Measurements from ENCODE around the gene APOC1. TPM values are rescaled to one million over a fixed set of nuclear protein-coding genes. Genes with fewer than 3 reads are reported as not detected.
A peak's percentile ranks its signal among the peaks of the same experiment; 100 is the strongest.

The APOC1 gene
- total RNA-seq, 1 experiment from 2014 or later = 31.1 TPM

- CTCF ChIA-PET = interaction anchor here (0.6 kb wide), 1 partner anchor 79 kb away, joined by 3 read pairs; no protein-coding TSS in a partner anchor
- H3K4me2 ChIP-seq = peak overlapping the region; percentile 96
Observed at GRCh38 chr19:44957526-44957925, 43.1 kb downstream of the APOC1 start.

GRCh38 chr19:44958090-44958489 lies 43.7 kb downstream of the APOC1 start:
- Histone ChIP-seq H3K27ac (no peak overlapping the region), H3K79me2 (ENCODE audit: low read depth) (peaks cover 70% of the 10 kb centered on the region), H3K9me2 (ENCODE audit: insufficient read depth) (no peaks in the 10 kb centered on the region), H3K36me3 (ENCODE audit: low read depth) (peaks cover 5% of the 10 kb centered on the region; the same call in 1 of the 2 replicates), H4K20me1 (ENCODE audit: insufficient read depth) (peaks cover 61% of the 10 kb centered on the region), H3K9me3 (ENCODE audit: insufficient read depth, low read depth) (no peaks in the 10 kb centered on the region), H3K4me1 (replicated peaks; ENCODE audit: insufficient read depth) (peaks cover 20% of the 10 kb centered on the region), H2AFZ (no peak overlapping the region), H3K4me3 (no peak overlapping the region), H3K27me3 (ENCODE audit: insufficient read depth, low read depth) (no peaks in the 10 kb centered on the region), H3K4me2 (no peak overlapping the region), H3F3A (ENCODE audit: insufficient read depth, low read depth) (peaks cover 10% of the 10 kb centered on the region; the same call in 1 of the 2 replicates)
- intact Hi-C loops (cut with micrococcal nuclease; ENCODE audit: unreplicated experiment) = loop anchor here (10.0 kb wide), 2 partner anchors 183 to 383 kb away; partner anchors contain the start of gene CBLC
- CTCF ChIA-PET = interaction anchor here (0.6 kb wide), 1 partner anchor 284 kb away, joined by 9 read pairs; no protein-coding TSS in a partner anchor
- DNase-seq = no peak
- BruUV-seq (replicated peaks) = no TSS peak
- TF ChIP-seq EZH2 (IDR thresholded peaks at IDR 0.05; ENCODE audit: low read depth) = no peak
- TF ChIP-seq CTCF (conservative IDR thresholded peaks at IDR 0.05) = no peak
- POLR2A ChIA-PET (ENCODE audit: unreplicated experiment) = interaction anchor here (0.7 kb wide), 1 partner anchor 727 kb away, joined by 4 read pairs; no protein-coding TSS in a partner anchor

More at GRCh38 chr19:44957526-44957925, 43.1 kb downstream of the APOC1 start:
- BruUV-seq (replicated peaks) = no TSS peak
- no peak overlapping the region for H3K4me3 ChIP-seq
- H3K4me1 ChIP-seq (replicated peaks; ENCODE audit: insufficient read depth) = peaks cover 20% of the 10 kb centered on the region
- H2AFZ ChIP-seq = no peak overlapping the region
- no peaks in the 10 kb centered on the region for H3K27me3 ChIP-seq (ENCODE audit: insufficient read depth, low read depth)
- TF ChIP-seq CTCF (conservative IDR thresholded peaks at IDR 0.05) = no peak
- no peak for TF ChIP-seq EZH2 (IDR thresholded peaks at IDR 0.05; ENCODE audit: low read depth)
- H3F3A ChIP-seq (ENCODE audit: insufficient read depth, low read depth) = peaks cover 10% of the 10 kb centered on the region; the same call in 1 of the 2 replicates
- no peak for DNase-seq
- intact Hi-C loops (cut with micrococcal nuclease; ENCODE audit: unreplicated experiment) = loop anchor here (10.0 kb wide), 2 partner anchors 183 to 383 kb away; partner anchors contain the start of gene CBLC
- H3K36me3 ChIP-seq (ENCODE audit: low read depth) = peaks cover 5% of the 10 kb centered on the region; the same call in 1 of the 2 replicates
- POLR2A ChIA-PET (ENCODE audit: unreplicated experiment) = no interaction called here
- no peaks in the 10 kb centered on the region for H3K9me3 ChIP-seq (ENCODE audit: insufficient read depth, low read depth)
- H3K27ac ChIP-seq = no peak overlapping the region
- H3K9me2 ChIP-seq (ENCODE audit: insufficient read depth) = no peaks in the 10 kb centered on the region
- H4K20me1 ChIP-seq (ENCODE audit: insufficient read depth) = peaks cover 61% of the 10 kb centered on the region
- peaks cover 70% of the 10 kb centered on the region for H3K79me2 ChIP-seq (ENCODE audit: low read depth)

GRCh38 chr19:44959691-44960090 lies 45.3 kb downstream of the APOC1 start:
- no peak overlapping the region for H3K4me2 ChIP-seq
- intact Hi-C loops (cut with micrococcal nuclease; ENCODE audit: unreplicated experiment) = loop anchor here (10.0 kb wide), 2 partner anchors 185 to 385 kb away; partner anchors contain the start of gene CBLC
- POLR2A ChIA-PET (ENCODE audit: unreplicated experiment) = interaction anchor here (0.6 kb wide), 1 partner anchor 575 kb away, joined by 4 read pairs; no protein-coding TSS in a partner anchor
- CTCF ChIA-PET = no interaction called here
- H2AFZ ChIP-seq = no peak overlapping the region
- H4K20me1 ChIP-seq (ENCODE audit: insufficient read depth) = peaks cover 61% of the 10 kb centered on the region
- 0 out of 2 replicates have a peak, but pooled peaks cover 5% of the 10 kb centered on the region for H3F3A ChIP-seq (ENCODE audit: insufficient read depth, low read depth)
- no peak for DNase-seq
- no TSS peak for BruUV-seq (replicated peaks)
- peaks cover 60% of the 10 kb centered on the region for H3K79me2 ChIP-seq (ENCODE audit: low read depth)
- peaks cover 15% of the 10 kb centered on the region for H3K4me1 ChIP-seq (replicated peaks; ENCODE audit: insufficient read depth)
- TF ChIP-seq EZH2 (IDR thresholded peaks at IDR 0.05; ENCODE audit: low read depth) (no peak), CTCF (conservative IDR thresholded peaks at IDR 0.05) (no peak)
- no peaks in the 10 kb centered on the region for H3K9me3 ChIP-seq (ENCODE audit: insufficient read depth, low read depth)
- no peak overlapping the region for H3K4me3 ChIP-seq
- H3K27ac ChIP-seq = no peak overlapping the region
- no peaks in the 10 kb centered on the region for H3K27me3 ChIP-seq (ENCODE audit: insufficient read depth, low read depth)
- H3K36me3 ChIP-seq (ENCODE audit: low read depth) = peaks cover 5% of the 10 kb centered on the region; the same call in 1 of the 2 replicates
- no peaks in the 10 kb centered on the region for H3K9me2 ChIP-seq (ENCODE audit: insufficient read depth)

Data from PC-9 (cell line).